Posterior cingulate gyrus (tissue), 11 donors: ENCODE data around the gene RAB18.
"Not testable (repeated sequence)": the region's sequence is repeated elsewhere in the genome, so short reads cannot be mapped to it uniquely, and the experiment has no call there.

Experiments used
- DNase-seq, 10 donors: peaks; one replicate each; pipeline versions ENCODE4 v3.0.0 to v3.0.0-alpha.2; 2020 to 2021; ENCODE audit warnings: mixed read lengths in 3 of 10
- intact Hi-C: fragments of 100-400 bp; cut with DNase I; formaldehyde crosslinking; loops from one replicate; pipeline ENCODE4 v1.15.1; 2023

Gene RAB18

DNA sequence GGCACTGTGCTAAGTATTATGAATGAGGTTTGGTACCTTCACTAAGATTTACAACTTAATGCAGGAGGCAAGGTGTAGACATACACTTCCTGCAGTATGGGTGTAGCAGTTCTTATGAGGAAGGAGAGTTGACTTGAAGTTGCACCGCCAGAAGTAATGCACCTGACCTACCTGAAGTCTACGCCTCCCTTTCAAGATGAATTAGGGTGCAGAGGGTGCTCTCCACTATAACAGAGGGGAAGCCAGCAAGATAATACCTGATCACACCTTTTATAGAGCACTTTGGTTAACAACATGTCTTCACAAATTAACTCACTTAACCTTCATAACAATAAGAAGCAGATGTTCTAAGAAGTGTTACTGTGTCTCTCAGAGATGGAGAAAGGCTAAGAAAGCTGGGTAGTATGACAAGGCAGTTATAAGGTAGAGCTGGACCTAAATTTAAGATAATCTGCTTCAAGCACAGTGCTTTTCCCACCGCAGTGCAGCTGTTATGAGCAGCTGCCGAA, 552 bp upstream of the RAB18 start:
- no peak for DNase-seq

DNA sequence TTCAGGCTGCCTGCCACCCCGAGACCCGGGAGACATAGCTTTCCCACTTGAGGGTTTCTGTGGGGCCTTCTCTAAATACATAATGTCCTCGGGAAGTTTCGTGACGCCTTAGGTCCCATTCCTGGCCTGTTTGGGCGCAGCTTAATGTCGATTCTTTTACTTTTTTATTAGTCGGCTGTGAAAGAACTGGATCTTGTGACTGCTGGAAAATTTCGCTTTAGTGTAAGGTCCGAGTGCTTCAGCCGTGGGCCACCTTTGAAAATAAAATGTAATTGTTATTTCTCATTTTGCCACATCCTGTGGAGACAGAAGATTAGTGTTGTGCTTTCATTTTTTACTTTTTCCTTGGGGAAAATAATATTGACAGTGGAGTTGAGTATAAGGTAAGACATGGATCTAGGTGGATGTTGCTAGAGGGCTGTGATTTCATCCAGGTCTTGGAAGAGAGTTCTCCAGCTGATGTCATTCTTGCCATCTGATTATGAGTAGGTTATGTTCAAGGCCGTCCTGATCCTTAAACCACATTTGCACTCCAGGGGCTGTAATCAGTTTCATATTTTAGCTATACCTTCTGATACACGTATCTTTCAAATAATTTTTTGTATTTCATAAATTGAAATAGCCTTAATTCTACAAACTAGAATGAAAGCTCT, 830 bp downstream of the RAB18 start:
- intact Hi-C loops: no loop called here
- DNase-seq: no peak

More for the DNA sequence above, 552 bp upstream of the RAB18 start:
- intact Hi-C loops: no loop called here

DNA sequence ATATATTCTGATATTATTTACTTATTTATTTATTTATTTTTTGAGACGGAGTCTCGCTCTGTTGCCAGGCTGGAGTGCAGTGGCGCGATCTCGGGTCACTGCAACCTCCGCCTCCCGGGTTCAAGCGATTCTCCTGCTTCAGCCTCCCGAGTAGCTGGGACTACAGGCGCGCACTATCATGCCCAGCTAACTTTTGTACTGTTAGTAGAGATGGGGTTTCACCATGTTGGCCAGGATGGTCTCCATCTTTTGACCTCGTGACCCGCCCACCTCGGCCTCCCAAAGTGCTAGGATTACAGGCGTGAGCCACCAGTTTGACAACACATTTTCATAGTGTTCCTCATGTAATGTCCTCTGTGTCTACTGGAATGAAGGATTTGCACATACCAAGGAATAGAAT, 1.4 kb downstream of the RAB18 start:
- intact Hi-C loops: not testable (repeated sequence)
- DNase-seq: peak in 1 of 10 donors; percentile 12

DNA sequence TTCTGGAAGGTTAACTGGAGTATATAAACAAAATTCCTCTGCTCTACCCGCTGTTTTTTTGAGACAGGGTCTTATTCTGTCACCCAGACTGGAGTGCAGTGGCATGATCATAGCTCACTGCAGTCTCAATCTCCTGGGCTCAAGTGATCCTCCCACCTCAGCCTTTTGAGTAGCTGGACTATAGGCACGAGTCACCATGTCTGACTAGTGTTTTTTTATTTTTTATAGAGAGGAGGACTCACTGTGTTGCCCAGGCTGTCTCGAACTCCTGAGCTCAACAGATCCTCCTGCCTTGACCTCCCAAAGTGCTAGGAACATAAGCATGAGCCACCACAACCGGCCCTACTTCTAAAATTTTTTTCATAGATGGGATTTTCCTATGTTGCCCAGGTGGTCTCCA, 2.2 kb downstream of the RAB18 start:
- intact Hi-C loops: no loop called here
- no peak for DNase-seq

DNA sequence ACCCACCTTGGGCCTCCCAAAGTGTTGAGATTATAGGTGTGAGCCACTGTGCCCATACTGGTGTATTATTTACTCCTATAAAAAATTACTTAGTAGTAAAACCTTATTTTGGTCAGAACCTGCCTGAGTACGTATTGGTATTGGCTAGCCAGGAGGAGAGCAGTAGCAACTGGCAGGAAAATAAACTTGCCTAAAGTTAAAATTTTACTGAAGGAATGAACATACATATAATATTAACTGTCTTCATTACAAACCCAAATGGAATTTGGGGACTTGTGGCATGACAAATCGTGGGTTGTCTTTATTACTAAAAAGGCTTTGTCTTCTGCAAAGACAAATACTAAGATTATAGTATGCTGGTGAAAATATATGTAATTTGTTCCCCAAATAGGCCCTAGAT, 8.4 kb downstream of the RAB18 start:
- intact Hi-C loops: no loop called here
- no peak for DNase-seq

DNA sequence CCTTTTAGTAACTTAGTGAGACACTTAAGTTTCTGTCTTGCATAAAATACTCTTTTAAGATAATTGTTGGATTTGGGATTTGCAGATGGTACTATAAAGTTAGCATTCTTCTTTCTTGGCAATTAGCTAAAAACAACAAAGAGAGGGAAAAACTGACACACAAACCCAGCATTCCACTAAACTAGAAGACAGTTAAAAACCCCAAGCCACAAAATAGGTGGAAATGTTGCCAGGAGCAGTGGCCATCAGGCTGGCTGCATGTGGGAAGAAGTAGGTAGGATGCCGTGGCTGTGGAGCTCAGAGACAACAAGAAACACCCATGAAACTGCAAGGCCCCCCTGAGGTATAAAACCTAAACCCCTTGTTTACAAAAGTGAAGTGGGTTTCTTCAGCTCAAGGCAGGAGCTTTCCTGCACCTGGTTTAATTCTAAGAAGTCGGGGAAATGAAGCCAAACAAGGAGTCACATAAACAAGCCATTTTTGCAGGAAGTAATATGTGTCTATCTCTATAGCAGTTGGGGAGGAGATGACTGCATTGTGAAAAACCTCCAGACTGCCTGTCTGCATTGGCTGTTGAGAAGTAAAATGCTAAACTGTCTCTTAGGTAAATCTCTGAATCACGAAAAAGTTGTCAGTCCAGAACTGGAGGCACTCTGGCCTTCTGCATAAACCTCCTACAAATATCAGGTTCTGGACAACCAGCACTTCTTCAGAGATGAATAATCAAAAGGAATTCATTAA, 9.5 kb downstream of the RAB18 start:
- DNase-seq: no peak
- intact Hi-C loops: no loop called here

DNA sequence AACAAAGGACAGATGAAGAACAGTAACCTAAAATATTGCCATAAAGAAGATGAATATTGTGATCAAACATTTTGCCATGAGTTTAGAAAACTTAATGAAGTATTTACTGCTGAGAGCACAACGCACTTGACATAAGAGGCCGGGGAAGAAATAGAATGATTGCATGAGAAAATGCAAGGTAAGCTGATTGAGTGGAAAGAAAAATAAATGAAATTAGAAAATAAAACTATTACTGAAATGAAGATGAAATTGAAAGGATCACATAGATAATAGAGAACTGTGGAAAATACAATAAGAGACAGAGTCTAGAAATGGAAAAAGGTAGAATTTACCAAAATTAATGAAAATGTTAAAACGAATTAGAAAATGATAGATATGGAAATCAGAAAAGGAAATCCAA, 10.1 kb downstream of the RAB18 start:
- no peak for DNase-seq
- intact Hi-C loops: no loop called here

DNA sequence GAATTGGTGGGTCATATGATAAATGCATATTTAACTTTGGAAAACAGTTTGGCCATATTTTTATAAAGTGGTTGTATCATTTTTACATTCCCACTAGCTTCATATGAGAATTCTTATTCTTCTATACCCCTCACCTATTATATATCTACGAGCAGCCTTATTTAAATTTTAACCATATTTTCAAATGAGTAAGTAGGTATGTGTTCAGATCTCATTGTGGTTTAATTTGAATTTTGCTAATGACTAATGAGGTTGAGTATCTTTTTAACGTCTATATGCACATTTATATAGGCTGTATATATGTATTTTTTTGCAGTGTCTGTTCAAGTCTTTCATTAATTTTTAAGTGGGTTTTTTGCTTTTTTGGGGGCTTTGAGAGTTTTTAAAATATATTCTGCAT, 14.2 kb downstream of the RAB18 start:
- intact Hi-C loops: no loop called here
- no peak for DNase-seq

DNA sequence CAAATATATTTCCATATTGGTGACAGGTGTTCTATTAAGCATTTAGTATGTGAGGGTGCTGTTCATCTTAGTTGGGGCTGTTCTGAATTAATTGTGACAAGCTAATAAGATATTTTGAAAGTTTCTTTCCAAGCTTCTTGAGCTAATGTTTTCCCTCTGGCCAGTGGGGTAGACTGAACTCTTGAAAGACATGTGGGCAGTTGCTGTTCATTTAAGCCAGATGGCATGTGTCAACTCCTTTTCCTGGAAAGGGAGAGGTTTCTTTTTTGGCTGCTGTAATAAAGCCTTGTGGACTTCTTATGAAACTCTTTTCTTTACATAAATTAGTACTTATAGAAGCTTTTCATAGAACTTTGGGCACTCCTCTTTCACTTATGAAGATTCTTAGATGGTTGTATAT, 21.7 kb downstream of the RAB18 start:
- DNase-seq: no peak
- intact Hi-C loops: no loop called here

DNA sequence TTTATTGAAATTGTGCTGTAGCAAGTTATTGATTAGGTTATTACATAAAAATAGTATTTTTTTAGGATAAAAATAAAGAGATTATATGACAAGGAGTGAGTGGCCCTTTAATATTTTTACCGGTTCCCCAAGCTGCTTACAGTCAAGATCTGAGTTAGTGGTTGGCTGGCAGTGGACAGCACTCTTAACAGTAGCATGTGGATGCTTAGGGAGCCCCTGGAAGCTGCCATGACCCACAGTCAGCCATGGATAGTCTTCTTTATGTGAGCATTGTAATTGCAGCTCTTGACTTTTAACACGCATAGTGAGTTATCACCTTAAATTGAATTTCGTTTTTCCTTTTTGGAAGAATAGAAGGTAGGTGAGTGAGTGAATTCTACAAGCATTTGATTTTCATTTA, 22.1 kb downstream of the RAB18 start:
- no peak for DNase-seq
- intact Hi-C loops: no loop called here

DNA sequence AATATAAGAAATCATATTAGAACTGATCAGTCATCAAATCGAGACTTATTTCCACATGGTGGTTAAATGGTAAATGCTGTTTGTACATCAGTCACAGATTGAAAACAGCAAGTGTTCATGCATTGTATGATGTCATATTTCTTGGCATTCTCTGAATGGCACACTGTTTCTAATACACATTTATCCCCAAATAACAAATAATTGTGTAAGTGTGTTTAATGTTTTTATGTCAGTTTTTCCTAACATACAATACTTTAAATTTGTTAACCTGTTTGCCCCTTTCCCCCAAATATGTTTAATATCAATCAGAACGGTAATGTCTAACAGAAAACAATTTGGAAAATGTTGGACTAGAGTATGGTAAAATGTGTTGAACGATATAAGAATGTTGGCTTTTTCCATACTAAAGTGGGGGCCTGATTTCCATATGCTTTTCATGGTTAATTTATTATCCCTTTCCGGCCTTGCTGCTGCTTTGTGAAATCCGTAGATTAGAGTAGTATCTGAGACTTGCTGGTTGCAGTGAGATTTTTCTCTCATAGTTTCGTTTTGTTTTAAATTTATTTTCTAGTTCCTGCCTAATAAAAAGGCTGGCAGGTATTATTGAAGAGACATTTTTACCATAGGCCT, 23.7 kb downstream of the RAB18 start:
- no peak for DNase-seq
- intact Hi-C loops: no loop called here

DNA sequence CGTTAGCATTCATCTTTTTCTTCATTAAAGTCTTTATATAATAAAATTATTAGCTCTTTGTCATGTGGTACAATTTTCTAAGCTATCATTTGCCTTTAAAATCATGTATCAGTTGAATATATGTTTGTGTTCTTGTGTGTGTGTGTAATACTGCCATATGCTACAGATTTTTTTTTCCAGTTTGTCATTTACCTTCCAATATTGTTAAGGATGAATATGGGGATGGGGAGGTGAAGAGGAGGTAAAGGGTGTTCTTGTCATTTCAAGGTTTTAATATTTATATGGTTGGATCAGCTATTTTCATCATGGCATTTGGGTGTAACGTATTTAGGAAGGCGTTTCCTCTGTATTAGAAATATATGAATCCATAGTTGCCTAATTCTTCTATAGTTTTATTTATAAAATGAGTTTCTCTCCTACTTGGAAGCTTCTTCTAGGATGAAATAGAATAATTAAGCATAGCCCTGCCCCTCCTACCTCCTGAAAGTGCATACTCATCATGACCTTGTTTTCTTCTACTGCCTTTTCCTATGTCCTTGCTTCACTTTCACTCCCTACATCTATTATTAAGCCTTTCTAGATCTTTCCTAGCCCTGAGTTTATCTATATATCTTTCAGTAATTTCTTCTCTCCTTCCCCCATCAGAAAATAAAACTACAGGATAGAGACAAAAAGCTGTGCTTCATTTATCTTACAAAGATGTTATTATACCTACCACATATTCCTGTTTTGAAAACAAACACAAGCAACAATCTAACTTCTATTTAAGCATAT, 25.1 kb downstream of the RAB18 start:
- intact Hi-C loops: no loop called here
- no peak for DNase-seq

DNA sequence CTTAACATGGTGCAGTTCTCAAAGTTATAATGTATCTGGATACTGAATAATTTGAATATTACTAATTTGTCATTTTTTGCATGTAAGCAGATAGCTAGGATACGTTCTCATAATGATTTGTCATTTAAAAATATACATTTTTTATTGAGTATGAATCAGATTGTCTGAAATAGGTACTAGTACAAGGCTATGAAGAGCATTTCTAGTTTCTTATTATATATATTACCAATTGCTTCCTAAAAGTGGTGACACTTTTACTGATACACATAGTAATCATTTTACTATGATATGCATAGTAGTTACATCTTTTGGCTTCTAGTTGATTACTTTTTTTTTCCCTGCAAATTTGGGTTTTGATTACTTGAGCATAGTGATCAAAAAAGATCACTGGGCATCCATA, 26.4 kb downstream of the RAB18 start:
- intact Hi-C loops: no loop called here
- DNase-seq: no peak

DNA sequence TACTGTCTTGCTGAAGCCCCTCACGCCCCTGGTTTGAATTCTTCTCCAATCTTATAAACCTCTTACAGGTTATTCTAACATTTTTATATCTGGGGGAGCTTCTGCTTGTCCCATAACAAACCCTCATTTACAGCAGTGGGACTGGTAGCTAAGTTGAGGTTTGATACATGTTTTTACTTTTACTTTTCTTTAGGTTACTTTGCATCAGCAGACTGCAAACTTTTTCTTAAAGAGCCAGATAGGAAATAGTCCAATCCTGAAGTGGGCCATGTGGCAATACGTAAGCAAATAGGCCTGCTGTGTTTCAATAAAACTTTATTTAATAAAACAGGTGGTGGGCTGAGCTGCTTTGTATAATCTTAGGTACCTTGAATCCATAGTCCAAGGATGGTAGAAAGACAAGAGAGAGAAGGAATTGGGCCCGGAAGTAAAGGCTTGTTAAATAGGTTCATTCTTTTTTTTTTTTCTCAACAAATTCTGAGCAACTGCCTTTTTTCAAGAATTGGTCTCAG, 27.3 kb downstream of the RAB18 start:
- intact Hi-C loops: no loop called here
- no peak for DNase-seq

DNA sequence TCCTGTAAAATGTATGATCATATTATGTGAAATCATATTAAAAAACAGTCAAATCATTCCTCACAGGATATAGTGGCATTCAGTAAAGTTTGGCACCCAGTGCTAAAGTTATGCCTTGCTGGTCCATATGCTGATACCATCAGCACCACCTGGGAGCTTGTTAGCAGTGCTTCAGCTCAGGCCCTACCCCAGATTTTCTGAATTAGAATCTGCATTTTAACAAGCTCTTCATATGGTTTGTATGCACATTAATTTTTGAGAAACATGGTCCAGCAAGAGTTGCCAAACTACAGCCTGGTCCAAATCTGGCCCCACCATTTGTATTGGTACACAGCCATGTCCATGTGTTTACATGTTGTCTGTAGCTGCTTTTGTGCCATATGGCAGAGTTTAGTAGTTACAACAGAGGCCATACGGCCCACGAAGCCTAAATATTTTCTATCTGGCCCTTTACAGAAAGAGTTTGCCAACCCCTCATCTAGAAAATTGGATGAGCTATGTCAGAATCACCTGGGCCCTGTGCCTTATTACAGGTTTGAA, 30.1 kb downstream of the RAB18 start:
- intact Hi-C loops: no loop called here

DNA sequence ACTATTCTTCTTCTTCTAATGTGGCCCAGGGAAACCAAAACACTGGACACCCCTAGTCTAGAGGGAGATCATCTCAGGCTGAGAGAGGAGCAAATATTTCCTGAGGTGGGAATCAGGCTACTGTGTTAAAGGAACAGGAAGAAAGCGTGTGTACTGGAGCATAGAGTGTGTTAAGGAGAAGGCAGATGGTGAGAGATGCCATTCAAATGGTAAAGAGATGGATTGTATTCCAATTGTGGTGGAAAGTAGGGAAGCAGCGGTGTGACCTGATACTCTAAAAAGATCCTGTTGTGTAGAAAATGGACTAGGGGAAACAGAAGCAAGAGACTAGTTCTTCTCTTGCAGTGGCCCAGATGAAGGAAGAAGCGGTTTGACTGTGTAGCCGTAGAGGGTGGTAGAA, 31.2 kb downstream of the RAB18 start:
- no peak for DNase-seq
- intact Hi-C loops: no loop called here

More for the DNA sequence above, 30.1 kb downstream of the RAB18 start:
- no peak for DNase-seq

DNA sequence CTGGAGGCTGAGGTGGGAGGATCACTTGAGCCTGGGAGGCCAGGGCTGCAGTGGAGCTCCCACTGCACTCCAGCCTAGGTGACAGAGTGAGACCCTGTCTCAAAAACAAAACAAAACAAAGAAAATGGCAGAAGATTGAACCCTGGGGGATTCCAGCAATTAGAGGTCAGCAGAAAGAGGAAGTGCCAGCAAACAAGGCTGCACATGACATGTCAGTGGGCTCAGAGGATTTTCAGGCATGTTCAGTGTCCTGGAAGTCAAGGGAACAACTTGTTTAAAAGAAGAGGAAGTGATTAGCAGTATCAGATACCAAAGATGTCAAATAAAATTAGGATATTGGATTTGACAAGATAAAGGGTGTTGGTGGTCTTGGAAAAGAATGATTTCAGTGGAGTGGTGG, 32.3 kb downstream of the RAB18 start:
- intact Hi-C loops: no loop called here
- no peak for DNase-seq

DNA sequence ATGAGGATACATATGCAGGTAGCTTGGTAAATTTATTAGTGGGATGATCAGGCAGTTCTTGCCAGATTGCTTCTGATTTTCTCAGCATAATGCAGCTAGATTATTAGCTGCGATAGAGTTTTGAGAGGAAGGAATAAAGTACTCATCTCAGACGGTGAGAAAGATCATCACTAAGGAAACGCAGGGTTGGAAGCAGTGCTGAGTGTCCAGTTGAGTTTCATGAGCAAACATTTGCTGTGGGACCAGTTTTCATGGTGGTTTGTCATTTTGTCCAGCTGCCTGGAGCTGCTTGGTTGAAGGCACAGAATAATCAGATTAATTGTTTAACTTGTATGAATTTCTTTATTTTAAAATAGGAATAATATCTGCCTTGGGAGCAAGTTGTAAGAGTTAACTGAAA, 33.1 kb downstream of the RAB18 start:
- DNase-seq: no peak
- intact Hi-C loops: no loop called here

DNA sequence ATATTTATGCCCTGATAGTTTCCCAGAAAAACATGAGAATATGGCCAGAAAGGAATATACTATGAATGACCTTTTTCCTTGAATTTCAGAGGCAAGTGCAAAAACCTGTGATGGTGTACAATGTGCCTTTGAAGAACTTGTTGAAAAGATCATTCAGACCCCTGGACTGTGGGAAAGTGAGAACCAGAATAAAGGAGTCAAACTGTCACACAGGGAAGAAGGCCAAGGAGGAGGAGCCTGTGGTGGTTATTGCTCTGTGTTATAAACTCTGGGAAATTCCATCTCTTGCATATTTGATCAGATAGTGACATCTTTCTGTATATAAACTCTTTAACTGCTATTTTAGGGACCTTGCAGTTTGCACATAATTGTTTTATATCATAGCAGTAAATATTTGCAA, 33.7 kb downstream of the RAB18 start:
- no peak for DNase-seq
- intact Hi-C loops: no loop called here

DNA sequence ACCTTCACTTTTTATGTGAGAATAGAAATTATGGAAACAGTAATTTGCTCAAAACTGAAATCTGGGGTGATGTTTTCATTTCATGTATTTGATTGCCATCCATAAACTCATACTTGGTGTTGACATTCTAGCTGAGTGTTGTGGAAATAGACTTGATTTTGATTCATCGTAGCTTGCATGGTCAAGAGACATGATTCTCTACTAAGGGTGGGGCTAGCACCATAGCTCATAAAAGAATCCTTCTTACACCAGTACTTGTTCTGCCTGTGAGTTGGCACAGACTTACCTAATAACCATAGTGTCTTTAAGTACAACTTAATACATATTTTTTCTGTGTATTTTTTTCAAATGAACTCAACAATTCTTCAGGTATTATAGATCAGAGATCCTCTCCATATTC, 36.6 kb downstream of the RAB18 start:
- intact Hi-C loops: no loop called here
- no peak for DNase-seq
